Pancreas (tissue), 10 donors: ENCODE data around the gene HESX1. TPM values are rescaled to one million over a fixed set of nuclear protein-coding genes. Genes with fewer than 3 reads are reported as not detected.

ENCODE experiments used
- ATAC-seq, 4 donors: fragments of 200-7000 bp; cut with Tn5 transposase; one replicate each; pipeline versions ENCODE4 v1.8.0 to v1.9.1; 2020; ENCODE audit warnings: mild to moderate bottlenecking in 4 of 4, moderate library complexity in 4 of 4
- DNase-seq, 6 donors: peaks; one replicate each; pipeline ENCODE4 v3.0.0-alpha.2; 2020
- FAIRE-seq: peaks from 2 replicates; lab custom pipeline; 2012; peaks lifted over from hg19 to GRCh38; lab: Jason Lieb, UNC
- H3K27ac ChIP-seq, 4 donors: fragments of 200-600 bp; sonication (generic); 1 replicate in 3 of 4; 2 replicates in 1 of 4; pipeline versions ENCODE4 v1.5.0 to v1.8.0; 2020
- H3K27me3 ChIP-seq, 4 donors: fragments of 200-600 bp; one replicate each; pipeline ENCODE4 v1.8.0; 2021
- H3K36me3 ChIP-seq, 3 donors: fragments of 200-600 bp; sonication (generic) in 1 of 3; one replicate each; pipeline versions ENCODE4 v1.5.0 to v1.8.0; 2020 to 2021
- H3K4me1 ChIP-seq, 3 donors: fragments of 200-600 bp; one replicate each; pipeline ENCODE4 v1.8.0; 2021
- H3K4me3 ChIP-seq, 4 donors: fragments of 200-600 bp; sonication (generic) in 2 of 4; one replicate each; pipeline versions ENCODE4 v1.5.0 to v1.8.0; 2020 to 2021
- H3K9me3 ChIP-seq, 4 donors: fragments of 200-600 bp; one replicate each; pipeline ENCODE4 v1.8.0; 2021
- WGBS, 2 donors: extraction: QIAGEN DNeasy Blood & Tissue Kit; methylation state at CpG; one replicate each; pipeline ENCODE4 v1.1.7; 2013; 5-methylcytosine and 5-hydroxymethylcytosine counted together
- intact Hi-C, 3 donors: fragments of 100-400 bp; cut with DNase I; formaldehyde crosslinking; loops; one replicate each; pipeline versions ENCODE4 v1.11.1 to v1.14.2; 2022
- polyA plus RNA-seq, 2 donors: library from polyadenylated mRNA; stranded (reverse); fragments of 200-250 nt; gene quantifications; one replicate each; pipeline ENCODE4 v1.2.3, GENCODE V29; 2013
- total RNA-seq, 6 donors: library from RNA; stranded (reverse); fragmentation: NEBNext Ultra II Directional in 4 of 6; extraction: Animal tissue kit (Norgen Biotek cat#: 25700) in 4 of 6; gene quantifications; one replicate each; pipeline versions ENCODE4 v1.2.1 to v1.2.4, GENCODE V29; 2021 to 2023
- TF ChIP-seq, protein P1 (sequence below), 4 donors: fragments of 200-600 bp; sonication (generic) in 3 of 4; IDR thresholded peaks; one replicate each; pipeline versions ENCODE4 v1.5.0 to v1.8.0; 2021; ENCODE audit warnings: antibody characterized with exemption in 4 of 4
- donor health status: healthy with polysubstance abuse.
- donor health status: DM: no; HTN: no; CAD: no; lungs with moderate emphysema.
- donor health status: DM: no; HTN: no; CAD: no.
- donor health status: control.
- donor health status: control.
- donor health status: Bipolar disorder and iron deficiency.
- donor health status: DM: yes; HTN: yes; CAD: no.
- donor health status: DM: no; HTN: no; CAD: no.
- donor health status: DM: no; HTN: no; CAD: no.
- donor health status: DM: yes; HTN: yes; CAD: no.

HESX1 gene
- total and polyA plus RNA-seq, 8 donors, result 0.22 to 1.4 (median 0.66) TPM; not detected in 1

- TF ChIP-seq, protein P1, sequence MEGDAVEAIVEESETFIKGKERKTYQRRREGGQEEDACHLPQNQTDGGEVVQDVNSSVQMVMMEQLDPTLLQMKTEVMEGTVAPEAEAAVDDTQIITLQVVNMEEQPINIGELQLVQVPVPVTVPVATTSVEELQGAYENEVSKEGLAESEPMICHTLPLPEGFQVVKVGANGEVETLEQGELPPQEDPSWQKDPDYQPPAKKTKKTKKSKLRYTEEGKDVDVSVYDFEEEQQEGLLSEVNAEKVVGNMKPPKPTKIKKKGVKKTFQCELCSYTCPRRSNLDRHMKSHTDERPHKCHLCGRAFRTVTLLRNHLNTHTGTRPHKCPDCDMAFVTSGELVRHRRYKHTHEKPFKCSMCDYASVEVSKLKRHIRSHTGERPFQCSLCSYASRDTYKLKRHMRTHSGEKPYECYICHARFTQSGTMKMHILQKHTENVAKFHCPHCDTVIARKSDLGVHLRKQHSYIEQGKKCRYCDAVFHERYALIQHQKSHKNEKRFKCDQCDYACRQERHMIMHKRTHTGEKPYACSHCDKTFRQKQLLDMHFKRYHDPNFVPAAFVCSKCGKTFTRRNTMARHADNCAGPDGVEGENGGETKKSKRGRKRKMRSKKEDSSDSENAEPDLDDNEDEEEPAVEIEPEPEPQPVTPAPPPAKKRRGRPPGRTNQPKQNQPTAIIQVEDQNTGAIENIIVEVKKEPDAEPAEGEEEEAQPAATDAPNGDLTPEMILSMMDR (IDR thresholded peaks at IDR 0.05), result no peak
- Histone ChIP-seq H3K4me1 (peaks cover 8 to 34% (median 29%) of the 10 kb centered on the region in 3 donors), H3K27me3 (no peaks in the 10 kb centered on the region), H3K9me3 (no peaks in the 10 kb centered on the region), H3K27ac (peak overlapping the region in 1 of 4 donors; percentile 97), H3K36me3 (no peaks in the 10 kb centered on the region), H3K4me3 (peak overlapping the region in 1 of 4 donors; percentile 89)
- DNase-seq, result no peak
- no peak for ATAC-seq
- intact Hi-C loops, result no loop called here
- no peak for FAIRE-seq
- 66 to 68% methylated on average over 2 of the region's 2 CpGs for WGBS, 2 donors
Measured at GRCh38 chr3:57230006-57230405, 30.2 kb upstream of the HESX1 start.

- intact Hi-C loops, result loop anchor here in 2 of 3 donors (10.0 kb wide), 2 partner anchors 123 to 133 kb away; no protein-coding TSS in a partner anchor
- Histone ChIP-seq H3K4me1 (peaks cover 8 to 34% (median 29%) of the 10 kb centered on the region in 3 donors), H3K27ac (peak overlapping the region; percentile 91 to 97 (median 94)), H3K4me3 (peak overlapping the region; percentile 57 to 89 (median 70)), H3K27me3 (no peaks in the 10 kb centered on the region), H3K9me3 (no peaks in the 10 kb centered on the region), H3K36me3 (no peaks in the 10 kb centered on the region)
- peak; percentile 34 to 78 (median 52) for DNase-seq
- ATAC-seq, result peak; percentile 62 to 71 (median 66)
- TF ChIP-seq, protein P1 (IDR thresholded peaks at IDR 0.05), result no peak
- 0% methylated on average over 50 to 70 of the region's 70 CpGs for WGBS, 2 donors
- FAIRE-seq, result no peak
Measured at GRCh38 chr3:57227930-57228751, 28.4 kb upstream of the HESX1 start.

DNA sequence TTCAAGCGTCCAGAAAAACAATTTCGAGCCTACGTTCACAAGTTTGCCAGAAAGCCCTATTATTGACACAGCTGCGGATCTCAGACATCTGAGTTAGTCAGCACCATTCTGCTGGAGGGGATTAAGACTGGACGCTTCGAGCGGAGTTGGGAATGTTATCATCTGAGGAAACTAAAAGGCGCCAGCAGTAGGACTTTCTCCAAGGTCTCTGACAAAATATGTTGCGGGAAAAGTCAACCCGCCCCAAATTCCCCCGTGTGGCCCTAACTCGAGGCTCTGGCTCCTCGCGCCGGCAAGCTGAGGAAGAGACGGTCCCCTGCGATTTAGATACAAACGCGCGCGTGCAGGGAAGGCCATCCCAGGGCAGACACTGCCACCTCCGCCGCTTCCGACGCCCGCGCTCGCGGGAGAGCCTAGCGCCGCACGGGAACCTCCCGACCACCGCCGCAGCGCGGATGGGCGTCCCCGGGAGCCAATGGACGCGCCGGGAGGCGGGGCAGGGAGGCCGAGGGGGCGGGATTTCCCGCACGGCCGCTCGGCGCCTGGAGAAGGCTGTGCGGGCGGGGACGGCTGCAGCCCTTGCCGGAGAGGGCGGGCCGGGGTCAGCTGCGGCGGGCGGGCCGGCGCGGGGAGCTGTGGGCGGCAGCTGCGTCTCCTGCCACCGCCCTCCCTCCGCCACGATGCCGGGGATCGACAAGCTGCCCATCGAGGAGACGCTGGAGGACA, 27.6 kb upstream of the HESX1 start, which contains the start of gene APPL1:
Gene APPL1, plus strand, starts transcription at position 526 of the 726 bp plus-strand sequence. Its CDS starts 155 bp downstream, at position 681.
- ATAC-seq (peak; percentile 92 to 96 (median 93)), FAIRE-seq (no peak), DNase-seq (peak; percentile 88 to 97 (median 92))
- 1% methylated on average over 66 to 71 of the region's 71 CpGs for WGBS, 2 donors
- H3K4me3 ChIP-seq, result peak within 1 kb of the TSS; percentile 57 to 89 (median 70)
- H3K27me3 ChIP-seq, result no peaks in the 10 kb centered on the region
- H3K9me3 ChIP-seq, result no peaks in the 10 kb centered on the region
- intact Hi-C loops, result loop anchor here in 2 of 3 donors (10.0 kb wide), 2 partner anchors 123 to 133 kb away; no protein-coding TSS in a partner anchor
- H3K27ac ChIP-seq, result peak within 1 kb of the TSS; percentile 91 to 97 (median 94)
- peaks cover 8 to 34% (median 29%) of the 10 kb centered on the region in 3 donors for H3K4me1 ChIP-seq
- H3K36me3 ChIP-seq, result no peaks in the 10 kb centered on the region
- TF ChIP-seq, protein P1 (IDR thresholded peaks at IDR 0.05), result no peak

GRCh38 chr3:57226176-57226575, 26.4 kb upstream of the HESX1 start:
- TF ChIP-seq, protein P1 (IDR thresholded peaks at IDR 0.05), result no peak
- ATAC-seq (no peak), FAIRE-seq (no peak), DNase-seq (no peak)
- no peaks in the 10 kb centered on the region for H3K36me3 ChIP-seq
- H3K27ac ChIP-seq, result peak overlapping the region; percentile 91 to 97 (median 94)
- intact Hi-C loops, result loop anchor here in 2 of 3 donors (10.0 kb wide), 2 partner anchors 121 to 131 kb away; no protein-coding TSS in a partner anchor
- H3K4me3 ChIP-seq, result no peak overlapping the region
- H3K4me1 ChIP-seq, result peaks cover 8 to 34% (median 29%) of the 10 kb centered on the region in 3 donors
- WGBS, 2 donors, result 17 to 21% methylated on average over 2 of the region's 2 CpGs
- H3K9me3 ChIP-seq, result no peaks in the 10 kb centered on the region
- no peaks in the 10 kb centered on the region for H3K27me3 ChIP-seq
